RKO (cell line): Measurements from ENCODE around the gene TYMP.

Source experiments
- DNase-seq: peaks from one replicate; pipeline ENCODE4 v3.0.0-alpha.2; 2016; ENCODE audit warnings: low spot score

The TYMP gene

GRCh38 chr22:50562523-50563412 is 33.0 kb upstream of the TYMP start, which contains the start of gene SYCE3:
TSS of gene SYCE3 (minus strand) at chr22:50562919. CDS start at chr22:50556405, 6,514 bp downstream.
- peak; percentile 94 for DNase-seq

GRCh38 chr22:50561401-50562358 is 31.9 kb upstream of the TYMP start:
- no peak for DNase-seq

GRCh38 chr22:50560034-50560433 is 30.2 kb upstream of the TYMP start:
- no peak for DNase-seq

GRCh38 chr22:50556703-50557102 is 26.9 kb upstream of the TYMP start:
- DNase-seq: peak; percentile 18

- no peak for DNase-seq
These were observed 23.5 kb upstream of the TYMP start for GRCh38 chr22:50553310-50553709.

GRCh38 chr22:50551160-50551752 is 21.4 kb upstream of the TYMP start:
- DNase-seq: no peak

- no peak for DNase-seq
These were observed 20.6 kb upstream of the TYMP start for GRCh38 chr22:50550395-50550794.

GRCh38 chr22:50548921-50549790 is 19.3 kb upstream of the TYMP start:
- no peak for DNase-seq

- no peak for DNase-seq
These were observed 18.5 kb upstream of the TYMP start for GRCh38 chr22:50548040-50548920.

GRCh38 chr22:50547263-50547985 is 17.6 kb upstream of the TYMP start:
- no peak for DNase-seq

GRCh38 chr22:50546326-50547262 is 16.8 kb upstream of the TYMP start:
- no peak for DNase-seq

GRCh38 chr22:50545522-50546325 is 15.9 kb upstream of the TYMP start, which contains the start of gene KLHDC7B:
TSS of gene KLHDC7B (plus strand) at chr22:50545899. CDS start at chr22:50546244, 345 bp downstream.
- DNase-seq: no peak

GRCh38 chr22:50544746-50545253 is 15.0 kb upstream of the TYMP start:
- no peak for DNase-seq

GRCh38 chr22:50544078-50544745 is 14.4 kb upstream of the TYMP start:
- DNase-seq: no peak

- no peak for DNase-seq
These were observed 12.7 kb upstream of the TYMP start for GRCh38 chr22:50542416-50542927.

- peak; percentile 55 for DNase-seq
These were observed 11.8 kb upstream of the TYMP start for GRCh38 chr22:50541667-50542026.
